Lower leg skin (tissue), 4 donors: ENCODE results near the gene DHRS13. TPM values are rescaled to one million over a fixed set of nuclear protein-coding genes. Genes with fewer than 3 reads are reported as not detected.
"Not testable (repeated sequence)": the region's sequence is repeated elsewhere in the genome, so short reads cannot be mapped to it uniquely, and the experiment has no call there.

Experiments used
- DNase-seq, 2 donors: peaks; one replicate each; pipeline ENCODE4 v3.0.0-alpha.2; 2019; ENCODE audit warnings: low spot score in 2 of 2
- H3K4me3 ChIP-seq: fragments of 200-600 bp; sonication (generic); 2 replicates; pipeline ENCODE4 v1.5.1; 2017; ENCODE audit warnings: mild to moderate bottlenecking, low read depth; ENCODE audit not compliant: poor library complexity, severe bottlenecking
- POLR2A ChIP-seq, 2 donors: fragments of 450-650 bp; IDR thresholded peaks; one replicate each; pipeline ENCODE4 v1.6.1; 2016 to 2017; ENCODE audit warnings: antibody characterized with exemption in 2 of 2, mild to moderate bottlenecking in 1 of 2, moderate library complexity in 1 of 2
- WGBS, 2 donors: methylation state at CpG; one replicate each; pipeline ENCODE4 v1.1.5; 2018; 5-methylcytosine and 5-hydroxymethylcytosine counted together
- intact Hi-C: fragments of 100-400 bp; cut with DNase I; formaldehyde crosslinking; loops from one replicate; pipeline ENCODE4 v1.15.0; 2023; ENCODE audit warnings: low total_unique reads
- total RNA-seq, 4 donors: library from RNA; depleted of rRNA; stranded (reverse); fragments of >200 nt; gene quantifications; one replicate each; pipeline ENCODE4 v1.1.0, GENCODE V29; 2016
- TF ChIP-seq, protein P1 (sequence below), 3 donors: fragments of 450-650 bp; IDR thresholded peaks; one replicate each; pipeline ENCODE4 v1.5.1; 2016; ENCODE audit warnings: antibody characterized with exemption in 3 of 3, mild to moderate bottlenecking in 3 of 3, moderate library complexity in 2 of 3

Gene DHRS13
- total RNA-seq, 4 donors from 2014 or later, result 19.2 to 22.9 (median 19.5) TPM

DNA sequence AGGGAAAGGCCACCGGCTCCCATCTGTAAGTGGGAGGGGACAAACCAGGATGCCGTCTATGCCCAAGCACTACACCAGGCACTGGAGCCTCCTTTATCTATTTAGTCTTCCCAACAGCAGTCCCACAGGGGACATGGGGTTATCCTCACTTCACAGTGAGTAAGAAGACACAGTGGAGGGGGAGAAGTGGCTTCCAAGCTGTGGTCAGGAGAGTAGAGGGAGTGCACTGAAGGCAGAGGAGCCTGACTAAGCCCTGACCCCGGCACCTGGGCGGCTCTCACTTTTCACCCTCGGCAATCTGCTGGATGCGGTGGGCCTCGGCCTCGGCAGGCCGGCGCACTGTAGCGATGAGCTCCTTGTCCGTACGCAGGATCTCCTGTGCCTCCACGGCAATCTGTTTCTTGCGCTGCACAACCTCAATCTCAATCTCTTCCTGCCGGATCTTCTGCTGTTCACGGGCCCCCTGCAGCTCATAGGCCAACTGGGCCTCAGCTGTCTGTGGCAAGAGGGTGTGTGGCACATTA lies 21.3 kb downstream of the DHRS13 start:
- intact Hi-C loops, result no loop called here
- DNase-seq, result no peak
- WGBS, 2 donors, result 94% methylated on average over 17 of the region's 17 CpGs
- no peak overlapping the region for H3K4me3 ChIP-seq
- no peak for TF ChIP-seq POLR2A (IDR thresholded peaks at IDR 0.05)
- TF ChIP-seq, protein P1, sequence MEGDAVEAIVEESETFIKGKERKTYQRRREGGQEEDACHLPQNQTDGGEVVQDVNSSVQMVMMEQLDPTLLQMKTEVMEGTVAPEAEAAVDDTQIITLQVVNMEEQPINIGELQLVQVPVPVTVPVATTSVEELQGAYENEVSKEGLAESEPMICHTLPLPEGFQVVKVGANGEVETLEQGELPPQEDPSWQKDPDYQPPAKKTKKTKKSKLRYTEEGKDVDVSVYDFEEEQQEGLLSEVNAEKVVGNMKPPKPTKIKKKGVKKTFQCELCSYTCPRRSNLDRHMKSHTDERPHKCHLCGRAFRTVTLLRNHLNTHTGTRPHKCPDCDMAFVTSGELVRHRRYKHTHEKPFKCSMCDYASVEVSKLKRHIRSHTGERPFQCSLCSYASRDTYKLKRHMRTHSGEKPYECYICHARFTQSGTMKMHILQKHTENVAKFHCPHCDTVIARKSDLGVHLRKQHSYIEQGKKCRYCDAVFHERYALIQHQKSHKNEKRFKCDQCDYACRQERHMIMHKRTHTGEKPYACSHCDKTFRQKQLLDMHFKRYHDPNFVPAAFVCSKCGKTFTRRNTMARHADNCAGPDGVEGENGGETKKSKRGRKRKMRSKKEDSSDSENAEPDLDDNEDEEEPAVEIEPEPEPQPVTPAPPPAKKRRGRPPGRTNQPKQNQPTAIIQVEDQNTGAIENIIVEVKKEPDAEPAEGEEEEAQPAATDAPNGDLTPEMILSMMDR (IDR thresholded peaks at IDR 0.05), result no peak

DNA sequence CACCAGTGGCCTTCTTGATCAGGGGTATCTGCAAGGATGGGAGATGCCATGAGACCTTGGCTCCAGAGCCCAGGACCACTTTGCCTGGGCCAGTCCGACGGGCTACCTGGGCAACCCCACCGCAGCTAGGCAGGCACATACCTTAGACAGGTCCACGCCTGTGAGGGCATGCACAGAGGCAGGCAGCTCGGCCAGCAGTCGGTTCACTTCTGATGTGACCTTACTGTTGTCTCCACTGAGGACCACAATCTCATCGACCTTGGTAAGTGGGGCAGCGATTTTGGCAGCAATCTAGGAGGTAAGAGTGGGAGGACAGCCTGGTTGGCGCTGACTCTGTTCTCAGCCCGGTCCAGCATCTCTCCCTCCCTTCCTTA lies 22.3 kb downstream of the DHRS13 start:
- intact Hi-C loops, result no loop called here
- 83 to 92% methylated on average over 3 to 10 of the region's 10 CpGs for WGBS, 2 donors

GRCh38 chr17:28879886-28880571 lies 22.9 kb downstream of the DHRS13 start:
- intact Hi-C loops, result no loop called here
- TF ChIP-seq POLR2A (IDR thresholded peaks at IDR 0.05), result no peak
- TF ChIP-seq, protein P1 (IDR thresholded peaks at IDR 0.05), result no peak
- DNase-seq, result no peak
- WGBS, 2 donors, result 76 to 87% methylated on average over 9 of the region's 9 CpGs
- H3K4me3 ChIP-seq, result no peak overlapping the region

More for the DNA sequence above, 22.3 kb downstream of the DHRS13 start:
- TF ChIP-seq, protein P1 (IDR thresholded peaks at IDR 0.05), result no peak
- no peak for TF ChIP-seq POLR2A (IDR thresholded peaks at IDR 0.05)
- H3K4me3 ChIP-seq, result no peak overlapping the region
- DNase-seq, result no peak

GRCh38 chr17:28878981-28879380 lies 23.9 kb downstream of the DHRS13 start:
- no peak for TF ChIP-seq POLR2A (IDR thresholded peaks at IDR 0.05)
- TF ChIP-seq, protein P1 (IDR thresholded peaks at IDR 0.05), result no peak
- intact Hi-C loops, result no loop called here
- 77 to 89% methylated on average over 4 of the region's 4 CpGs for WGBS, 2 donors
- DNase-seq, result no peak
- no peak overlapping the region for H3K4me3 ChIP-seq

GRCh38 chr17:28878158-28878910 lies 24.5 kb downstream of the DHRS13 start:
- 84 to 88% methylated on average over 2 of the region's 2 CpGs for WGBS, 2 donors
- DNase-seq, result no peak
- H3K4me3 ChIP-seq, result no peak overlapping the region
- no peak for TF ChIP-seq POLR2A (IDR thresholded peaks at IDR 0.05)
- TF ChIP-seq, protein P1 (IDR thresholded peaks at IDR 0.05), result no peak
- intact Hi-C loops, result no loop called here

GRCh38 chr17:28877150-28877711 lies 25.6 kb downstream of the DHRS13 start:
- intact Hi-C loops, H3K4me3 ChIP-seq, DNase-seq: not testable (repeated sequence)
- 95 to 98% methylated on average over 6 of the region's 6 CpGs for WGBS, 2 donors
